ENCODE data around the gene BPIFB6.

GRCh38 chr20:33034901-33035492, 3.5 kb downstream of the BPIFB6 start:
- TF ChIP-seq EZH2phosphoT487 (IDR thresholded peaks at IDR 0.05; ENCODE audit: borderline replicate concordance, low read depth) (no peak), TCF12 (IDR thresholded peaks at IDR 0.05) (no peak), GABPA (IDR thresholded peaks at IDR 0.05; ENCODE audit: low read depth) (no peak), MAX (IDR thresholded peaks at IDR 0.05; ENCODE audit: low read depth) (no peak), CTCF (IDR thresholded peaks at IDR 0.05) (no peak)

All from SK-N-SH (cell line).